ENCODE measurements around the gene TNF.

TNF gene

DNA sequence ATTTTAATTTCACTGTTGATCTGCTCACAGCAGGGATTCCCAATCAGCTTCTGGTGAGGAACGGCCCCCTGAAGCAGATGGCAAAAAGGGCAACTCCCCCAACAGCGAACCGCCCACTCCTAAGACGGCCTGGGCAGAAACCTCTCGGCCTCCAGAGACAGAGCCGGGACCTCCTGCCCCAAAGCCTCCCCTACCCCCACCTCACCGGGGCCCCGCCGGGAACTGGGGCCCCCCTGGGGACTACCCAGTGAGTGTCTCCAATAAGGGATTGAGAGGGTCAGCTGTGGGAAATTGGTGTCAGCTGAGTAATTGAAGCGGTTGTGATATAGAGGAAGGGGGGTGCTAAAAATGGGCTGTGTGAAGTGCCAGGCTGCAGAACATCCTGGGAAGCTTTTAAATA, 51.6 kb downstream of the TNF start:
- H3K9me3 Mint-ChIP-seq, result no peaks in the 10 kb centered on the region
- H3K27me3 Mint-ChIP-seq, result no peaks in the 10 kb centered on the region
- peaks cover 96% of the 10 kb centered on the region for H3K36me3 Mint-ChIP-seq (ENCODE audit: low read depth)
- H3K27ac Mint-ChIP-seq, result no peak overlapping the region
- intact Hi-C loops (cut with micrococcal nuclease), result no loop called here
- no peak overlapping the region for H3K4me3 Mint-ChIP-seq
- peaks cover 19% of the 10 kb centered on the region for H3K4me1 Mint-ChIP-seq (ENCODE audit: low read depth)

DNA sequence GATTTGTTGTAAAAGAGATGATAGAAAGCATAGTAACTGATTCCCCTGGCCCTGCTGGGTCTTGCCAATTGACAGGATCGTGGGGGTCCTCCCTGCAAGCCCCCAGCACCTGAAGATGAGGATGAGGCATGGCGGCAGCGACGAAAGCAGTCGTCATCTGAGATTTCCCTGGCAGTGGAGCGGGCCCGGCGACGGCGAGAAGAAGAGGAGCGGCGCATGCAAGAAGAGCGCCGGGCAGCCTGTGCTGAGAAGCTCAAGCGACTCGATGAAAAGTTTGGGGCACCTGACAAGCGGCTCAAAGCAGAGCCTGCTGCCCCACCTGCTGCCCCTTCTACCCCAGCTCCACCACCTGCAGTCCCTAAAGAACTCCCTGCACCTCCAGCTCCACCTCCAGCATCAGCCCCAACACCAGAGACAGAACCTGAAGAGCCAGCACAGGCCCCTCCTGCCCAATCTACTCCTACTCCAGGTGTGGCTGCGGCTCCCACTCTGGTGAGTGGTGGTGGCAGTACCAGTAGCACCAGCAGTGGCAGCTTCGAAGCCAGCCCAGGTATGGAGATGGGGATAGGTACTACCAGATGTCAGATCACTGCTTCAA, 52.4 kb downstream of the TNF start:
- peaks cover 96% of the 10 kb centered on the region for H3K36me3 Mint-ChIP-seq (ENCODE audit: low read depth)
- no peak overlapping the region for H3K4me3 Mint-ChIP-seq
- peaks cover 10% of the 10 kb centered on the region for H3K4me1 Mint-ChIP-seq (ENCODE audit: low read depth)
- no peak overlapping the region for H3K27ac Mint-ChIP-seq
- H3K27me3 Mint-ChIP-seq, result no peaks in the 10 kb centered on the region
- intact Hi-C loops (cut with micrococcal nuclease), result no loop called here
- no peaks in the 10 kb centered on the region for H3K9me3 Mint-ChIP-seq
